HG03196 (cell line): ENCODE results near the gene PNPLA1.

Source experiments
- ATAC-seq: cut with Tn5 transposase; IDR thresholded peaks from one replicate; pipeline ENCODE4 v1.9.1; 2021; ENCODE audit not compliant: unreplicated experiment

PNPLA1 gene

DNA sequence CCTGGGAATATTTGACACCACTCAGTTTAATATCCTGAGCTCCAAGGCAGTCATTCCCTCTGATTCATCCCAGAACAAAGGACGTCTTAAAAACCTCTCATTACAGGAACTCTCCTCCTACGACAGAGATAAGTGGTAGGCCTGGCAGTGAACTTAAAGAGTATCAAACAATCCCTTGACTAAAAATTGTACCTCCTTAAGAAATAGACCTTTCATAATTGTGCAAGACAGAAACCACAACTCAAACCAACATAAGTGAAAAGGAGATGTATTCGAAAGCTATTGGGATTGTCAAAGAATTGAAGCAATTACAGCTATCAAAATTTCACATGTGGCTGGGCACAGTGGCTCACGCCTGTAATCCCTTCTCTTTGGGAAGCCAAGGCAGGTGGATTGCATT is 86.0 kb downstream of the PNPLA1 start:
- no peak for ATAC-seq

DNA sequence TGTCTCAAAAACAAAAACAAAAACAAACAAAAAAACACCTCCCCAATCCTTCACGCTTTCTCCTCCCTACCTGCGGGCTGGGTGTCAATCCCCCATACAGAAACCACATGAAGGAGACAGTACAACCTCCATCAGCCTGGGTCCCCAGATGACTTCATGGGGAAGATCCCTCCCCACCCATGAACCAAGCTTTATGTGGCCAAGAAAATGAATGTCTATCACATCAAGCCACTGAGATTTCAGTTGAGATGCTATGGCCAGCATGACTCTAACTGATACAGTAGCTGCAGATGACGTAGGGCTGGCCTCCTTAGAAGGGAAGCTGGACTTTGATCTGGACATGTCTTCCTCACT is 88.0 kb downstream of the PNPLA1 start:
- no peak for ATAC-seq
